Measurements from ENCODE around the gene SPINK5.

SPINK5 gene

DNA sequence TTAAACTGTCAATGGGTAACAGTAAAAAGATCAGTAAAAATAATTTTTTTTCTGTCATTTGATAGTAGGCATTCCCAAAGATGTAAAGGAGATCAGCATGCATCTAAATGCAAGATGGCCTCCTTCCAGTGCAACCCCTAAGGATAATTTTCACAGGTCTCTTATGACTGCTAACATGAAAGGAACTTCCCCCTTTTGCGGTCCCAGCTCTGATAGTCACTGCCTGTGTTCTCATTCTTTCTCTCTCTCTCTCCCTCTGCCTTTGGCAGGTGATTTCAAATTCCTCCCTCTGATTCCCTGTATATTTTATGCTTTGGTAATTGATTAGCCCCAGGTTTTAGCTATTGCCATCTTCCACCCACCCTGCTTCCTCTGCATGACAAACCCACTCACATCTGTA lies 113.4 kb downstream of the SPINK5 start:
- DNase-seq (ENCODE audit: low spot score): no peak

DNA sequence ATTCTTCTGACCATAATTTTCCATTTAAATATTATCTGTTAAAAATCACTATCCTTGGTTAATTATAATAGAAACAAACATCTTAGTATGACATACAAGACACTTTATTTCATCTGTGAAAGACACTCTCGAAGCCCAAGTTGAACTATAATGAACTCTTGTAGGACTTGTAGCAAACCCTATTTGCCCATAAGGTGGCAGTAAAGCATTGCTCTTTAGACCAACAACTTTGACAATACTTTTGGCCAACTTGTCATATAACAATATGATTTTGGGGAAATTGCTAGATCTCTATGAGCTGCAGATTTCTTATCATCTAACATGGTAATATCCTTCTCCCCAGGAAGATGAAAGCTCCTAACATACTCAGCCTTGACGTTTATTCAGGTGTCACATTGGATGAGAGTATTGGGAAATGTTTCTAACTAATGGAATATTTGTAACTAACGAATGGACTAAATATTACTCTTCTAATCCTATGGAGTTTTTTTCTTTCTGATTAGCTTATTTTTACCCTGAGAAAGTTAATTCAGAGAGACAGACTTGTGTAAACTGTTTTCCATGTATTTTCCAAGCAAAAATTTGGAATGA lies 115.5 kb downstream of the SPINK5 start:
- DNase-seq (ENCODE audit: low spot score): peak; percentile 42

DNA sequence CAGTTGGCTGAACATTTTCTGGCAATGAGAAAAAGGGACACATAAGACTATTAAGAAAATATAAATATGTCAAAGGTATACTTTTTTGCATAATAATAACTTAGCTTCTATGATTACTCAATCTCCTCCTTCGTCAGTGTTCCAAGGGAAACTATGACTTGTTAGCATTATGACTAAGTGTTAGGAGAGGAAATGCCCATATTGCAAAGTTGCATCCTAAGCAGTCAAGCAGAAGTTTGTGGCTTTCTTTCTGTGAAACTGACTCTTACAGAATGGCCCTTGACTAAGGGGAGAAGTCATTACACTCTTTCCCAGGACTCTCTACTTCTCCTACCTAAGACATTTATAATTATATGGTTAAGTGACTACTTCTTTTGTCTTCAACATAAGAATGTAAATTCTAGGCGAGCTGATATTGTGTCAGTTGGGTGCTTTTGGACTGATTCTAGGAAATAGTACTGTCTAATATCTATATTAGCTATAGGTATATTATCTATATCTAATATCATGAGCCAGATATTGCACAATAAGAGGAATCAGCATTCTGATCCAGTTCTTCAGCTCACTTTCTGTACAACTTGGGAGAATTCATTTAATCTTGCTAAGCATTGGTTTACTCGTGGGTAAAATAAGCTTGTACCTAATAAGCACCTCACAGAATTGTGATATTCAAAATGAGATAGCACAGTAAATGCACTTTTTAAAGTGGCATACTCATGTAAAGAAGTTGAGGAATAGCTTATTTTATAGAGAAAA lies 122.6 kb downstream of the SPINK5 start:
- DNase-seq (ENCODE audit: low spot score): peak; percentile 6

Measured in CD4-positive, alpha-beta T cell treated with Interleukin-15 for 4 hours (primary cell).